ENCODE measurements around the gene RFX8.
"Not testable (repeated sequence)": the region's sequence is repeated elsewhere in the genome, so short reads cannot be mapped to it uniquely, and the experiment has no call there.

The RFX8 gene

DNA sequence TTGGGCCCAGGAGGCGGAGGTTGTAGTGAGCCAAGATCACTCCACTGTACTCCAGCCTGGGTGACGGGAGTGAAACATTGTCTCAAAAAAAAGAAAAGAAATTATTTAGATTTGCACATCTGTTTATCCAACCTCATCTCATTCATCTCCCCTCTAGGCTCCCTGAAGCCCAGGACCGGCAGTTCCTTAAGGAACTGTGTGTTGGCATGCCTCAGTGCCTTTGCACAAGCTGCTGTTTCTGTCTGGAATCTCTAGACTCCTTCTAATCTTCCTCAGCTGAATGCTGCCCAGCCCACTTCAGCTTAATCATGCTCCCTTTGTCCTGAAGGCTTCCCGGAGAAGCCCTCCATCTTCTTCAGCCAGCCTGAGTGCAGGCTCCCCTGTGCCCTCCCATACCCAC is 10.9 kb upstream of the RFX8 start:
- no peak for FAIRE-seq

DNA sequence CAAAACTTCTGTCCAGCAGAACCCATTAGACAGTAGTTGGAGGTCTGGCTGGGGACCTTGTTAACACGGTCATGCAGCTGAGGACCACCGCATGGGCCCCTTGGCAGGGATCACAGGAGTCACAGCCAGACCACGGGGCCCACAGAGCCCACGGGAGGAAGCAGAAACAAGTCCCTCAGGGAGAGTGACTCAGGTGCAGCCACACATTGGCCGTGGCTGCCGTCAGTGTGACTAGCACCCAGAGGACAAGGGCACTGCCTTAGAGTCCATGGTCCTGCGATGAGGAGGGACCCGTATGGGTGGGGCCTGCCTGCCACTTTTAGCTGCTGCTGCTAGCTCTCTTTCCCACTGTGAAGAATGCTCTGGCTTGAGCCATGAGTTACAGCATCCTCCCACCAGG is 5.9 kb upstream of the RFX8 start:
- no peak for FAIRE-seq

GRCh38 chr2:101479810-101480209 is 4.9 kb upstream of the RFX8 start:
- no peak for FAIRE-seq

DNA sequence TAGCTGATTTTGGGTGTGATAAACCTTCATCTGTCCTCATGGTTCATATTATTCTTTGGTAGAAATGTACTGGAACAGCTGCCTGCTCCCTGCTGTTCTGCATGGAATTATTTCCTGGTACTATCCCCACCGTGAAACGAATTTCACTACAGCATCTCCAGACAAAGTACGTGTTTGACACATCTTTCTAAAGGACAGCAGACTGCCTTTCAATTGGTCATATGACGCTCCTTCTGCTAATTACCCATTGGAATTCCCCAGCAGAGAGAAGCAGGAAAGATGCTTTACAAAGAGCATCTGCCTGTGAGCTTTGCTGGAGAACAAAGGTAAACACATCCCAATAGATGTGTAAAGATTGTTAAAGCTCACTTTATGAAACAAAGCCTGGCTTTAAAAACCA is 4.4 kb upstream of the RFX8 start:
- FAIRE-seq: no peak

- FAIRE-seq: no peak
Measured at GRCh38 chr2:101478181-101479001, 3.5 kb upstream of the RFX8 start.

DNA sequence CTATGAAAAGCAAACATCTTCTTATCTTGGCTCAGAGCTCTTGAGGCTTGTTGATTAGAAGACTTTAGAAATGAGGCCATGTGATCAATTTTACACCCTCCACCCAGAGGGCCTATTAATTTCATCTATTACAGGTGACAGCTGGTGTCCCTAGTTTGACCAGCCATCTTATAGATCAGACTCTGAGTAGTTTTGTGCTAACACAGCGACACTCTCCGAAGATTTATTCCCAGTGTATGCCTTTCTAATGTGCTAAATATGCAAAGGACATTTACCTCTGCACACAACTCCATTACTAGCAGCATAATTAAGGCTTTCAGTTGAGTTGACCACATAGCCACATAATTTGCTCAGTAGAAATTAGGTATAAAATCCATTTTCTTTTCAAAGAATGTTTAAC is 2.6 kb upstream of the RFX8 start:
- FAIRE-seq: no peak

DNA sequence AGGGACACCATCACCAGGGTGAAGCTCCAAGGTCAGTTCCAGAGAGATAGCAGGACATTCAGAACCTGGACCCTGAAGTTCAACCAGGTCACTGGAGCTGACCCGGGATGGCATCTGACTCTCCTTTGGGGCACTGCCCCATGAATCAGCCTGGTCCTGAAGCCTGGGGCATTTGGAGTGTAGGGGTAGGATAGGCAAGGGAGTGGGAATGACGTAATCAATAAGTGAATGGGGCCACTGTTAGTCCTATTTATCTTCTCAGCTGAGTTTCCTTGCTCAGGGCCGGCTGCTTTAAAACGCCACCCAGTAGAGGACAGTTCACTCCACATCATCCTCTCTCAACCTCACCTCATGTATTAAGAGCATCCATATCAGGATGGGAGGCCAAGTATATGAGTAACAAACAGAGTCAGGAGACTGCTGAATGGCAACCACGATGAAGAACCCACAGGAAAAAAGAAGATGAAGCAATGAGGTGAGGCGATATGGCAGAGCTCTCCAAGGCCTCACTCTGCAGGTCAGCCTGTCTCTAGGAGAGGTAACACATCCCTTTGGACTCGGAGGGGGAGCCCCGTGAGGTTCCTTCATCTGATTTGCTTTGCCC is 1.8 kb upstream of the RFX8 start:
- FAIRE-seq: no peak

GRCh38 chr2:101473911-101474701 is 806 bp downstream of the RFX8 start:
- no peak for FAIRE-seq

GRCh38 chr2:101473591-101473910 is 1.4 kb downstream of the RFX8 start:
- no peak for FAIRE-seq

- no peak for FAIRE-seq
Measured at GRCh38 chr2:101469863-101470262, 5.0 kb downstream of the RFX8 start.

- FAIRE-seq: no peak
Measured at GRCh38 chr2:101467306-101467705, 7.6 kb downstream of the RFX8 start.

DNA sequence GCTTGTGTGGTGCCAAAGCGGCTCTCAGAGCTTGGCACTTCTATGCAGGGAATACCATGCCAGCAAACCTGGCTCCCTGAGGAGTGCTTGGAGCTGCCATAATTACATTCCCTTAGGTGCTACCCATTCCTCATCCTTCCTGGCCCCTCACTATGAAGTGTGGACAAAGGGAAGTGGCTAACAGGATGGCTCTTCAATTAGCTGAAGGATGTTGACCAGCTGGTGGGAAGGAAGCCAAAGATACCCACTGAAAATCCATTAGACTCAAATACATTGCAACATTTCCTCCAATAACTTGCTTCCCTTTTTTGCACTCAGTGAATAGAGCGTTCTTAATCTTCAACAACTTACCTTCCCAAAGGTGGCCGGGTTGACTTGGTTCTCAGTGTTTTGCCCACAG is 8.5 kb downstream of the RFX8 start:
- no peak for FAIRE-seq

- FAIRE-seq: no peak
Measured at GRCh38 chr2:101464841-101465240, 10.1 kb downstream of the RFX8 start.

DNA sequence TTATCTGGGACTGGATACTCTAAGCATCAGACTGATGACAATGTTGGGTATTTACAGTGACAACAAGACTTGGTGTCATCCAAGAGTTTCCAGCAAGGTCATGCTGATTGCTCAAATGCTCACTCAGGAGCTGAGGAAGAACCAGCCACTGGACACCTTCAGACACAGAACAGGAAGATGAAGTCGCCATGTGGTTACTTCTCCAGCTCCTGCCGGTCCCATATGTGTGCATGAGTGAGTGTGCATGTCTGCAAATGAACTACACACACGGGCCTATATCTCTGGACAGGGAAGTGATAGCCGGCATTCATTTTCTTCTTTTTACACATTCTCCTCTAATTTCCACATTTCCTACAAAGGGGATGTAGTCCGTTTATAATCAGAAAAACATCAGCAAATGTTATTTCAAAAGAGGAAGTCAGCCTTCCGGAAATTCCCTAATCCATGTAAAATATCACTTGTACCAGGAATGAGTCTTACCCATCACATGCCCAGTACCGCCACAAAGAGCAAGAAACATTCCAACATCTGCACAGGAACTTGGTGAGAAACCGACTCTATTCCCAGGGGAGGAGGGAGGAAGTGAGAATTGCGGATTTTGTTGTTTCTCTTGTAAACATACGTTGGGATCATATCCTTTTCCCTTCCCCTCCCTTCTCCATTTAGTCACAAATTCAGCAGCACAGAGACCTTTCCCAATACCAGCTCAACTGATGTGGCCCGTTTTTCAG is 10.8 kb downstream of the RFX8 start:
- no peak for FAIRE-seq

GRCh38 chr2:101463421-101463820 is 11.5 kb downstream of the RFX8 start:
- no peak for FAIRE-seq

- FAIRE-seq: no peak
Measured at GRCh38 chr2:101461381-101461780, 13.5 kb downstream of the RFX8 start.

DNA sequence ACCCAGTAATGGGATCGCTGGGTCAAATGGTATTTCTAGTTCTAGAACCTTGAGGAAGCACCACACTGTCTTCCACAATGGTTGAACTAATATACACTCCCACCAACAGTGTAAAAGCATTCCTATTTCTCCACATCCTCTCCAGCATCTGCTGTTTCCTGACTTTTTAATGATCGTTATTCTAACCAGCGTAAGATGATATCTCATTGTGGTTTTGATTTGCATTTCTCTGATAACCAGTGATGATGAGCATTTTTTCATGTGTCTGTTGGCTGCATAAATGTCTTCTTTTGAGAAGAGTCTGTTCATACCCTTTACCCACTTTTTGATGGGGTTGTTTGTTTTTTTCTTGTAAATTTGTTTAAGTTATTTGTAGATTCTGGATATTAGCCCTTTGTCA is 20.5 kb downstream of the RFX8 start:
- not testable (repeated sequence) for FAIRE-seq

- FAIRE-seq: no peak
Measured at GRCh38 chr2:101450965-101451364, 23.9 kb downstream of the RFX8 start.

GRCh38 chr2:101446869-101447268 is 28.0 kb downstream of the RFX8 start:
- no peak for FAIRE-seq

DNA sequence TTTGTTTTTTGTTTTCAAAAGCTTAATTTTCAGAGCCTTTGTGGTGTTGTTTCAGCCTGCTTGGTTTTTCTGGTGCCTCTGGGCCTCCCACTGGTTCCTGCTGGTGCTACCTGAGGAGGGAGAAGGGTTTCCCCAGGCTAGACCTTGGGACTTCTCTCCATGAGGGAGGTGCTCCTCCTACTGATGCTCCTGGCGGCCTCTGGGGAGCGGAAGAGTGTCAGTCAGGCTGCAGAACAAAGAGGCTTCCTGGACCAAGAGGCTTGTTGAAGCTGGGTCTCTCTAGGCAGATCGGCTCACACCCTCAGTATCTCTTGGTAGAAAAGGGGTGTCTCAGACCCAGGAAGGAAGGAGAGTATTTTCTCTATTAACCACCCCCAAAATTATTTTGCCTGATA is 32.2 kb downstream of the RFX8 start:
- FAIRE-seq: no peak

- no peak for FAIRE-seq
Measured at GRCh38 chr2:101442042-101442666, 32.8 kb downstream of the RFX8 start.

- no peak for FAIRE-seq
Measured at GRCh38 chr2:101440127-101440738, 34.7 kb downstream of the RFX8 start.
